IMR-90 (cell line): ENCODE measurements around the gene COL15A1. TPM values are rescaled to one million over a fixed set of nuclear protein-coding genes. Genes with fewer than 3 reads are reported as not detected.

Source experiments
- ATAC-seq: fragments of 200-7000 bp; cut with Tn5 transposase; 2 replicates; pipeline ENCODE4 v1.9.1; 2020; ENCODE audit warnings: low read depth, mild to moderate bottlenecking, moderate library complexity
- BruUV-seq: library from RNA; stranded (reverse); fragments of 400-500 nt; replicated peaks from 2 replicates; lab custom pipeline; 2021; lab: Mats Ljungman, UMichigan
- CTCF ChIA-PET: fragments of 300-600 bp; formaldehyde crosslinking; extraction: SDS; loops from one replicate; lab custom pipeline; 2021; ENCODE audit warnings: antibody characterized with exemption; lab: Yijun Ruan, JAX
- POLR2A ChIA-PET: fragments of 300-600 bp; sonication (Branson Sonifier 250); formaldehyde crosslinking; loops from one replicate; lab custom pipeline; 2022; ENCODE audit warnings: antibody characterized with exemption; ENCODE audit not compliant: unreplicated experiment; lab: Charles Lee
- DNase-seq: peaks from one replicate; pipeline ENCODE4 v3.0.0; 2013
- H2AFZ ChIP-seq: replicated peaks from 2 replicates; pipeline ENCODE3; 2013; ENCODE audit warnings: low read length, mild to moderate bottlenecking; ENCODE audit not compliant: poor library complexity
- H2AK5ac ChIP-seq: 2 replicates; pipeline ENCODE4 v1.6.1; 2013; ENCODE audit warnings: low read depth, low read length, inconsistent platforms
- H2AK9ac ChIP-seq: replicated peaks from 2 replicates; pipeline ENCODE3; 2013; ENCODE audit warnings: mild to moderate bottlenecking, low read depth, low read length, moderate library complexity; ENCODE audit not compliant: poor library complexity
- H2BK120ac ChIP-seq: 2 replicates; pipeline ENCODE4 v1.6.1; 2013; ENCODE audit warnings: low read depth, low read length, inconsistent platforms
- H2BK15ac ChIP-seq: 3 replicates; pipeline ENCODE4 v1.6.1; 2013; ENCODE audit warnings: low read depth, low read length, inconsistent platforms
- H2BK20ac ChIP-seq: 2 replicates; pipeline ENCODE4 v1.6.1; 2013; ENCODE audit warnings: low read depth, mild to moderate bottlenecking, inconsistent platforms, low read length, moderate library complexity
- H2BK5ac ChIP-seq: 2 replicates; pipeline ENCODE4 v1.6.1; 2013; ENCODE audit warnings: mild to moderate bottlenecking, low read depth, low read length, inconsistent platforms; ENCODE audit not compliant: poor library complexity, severe bottlenecking
- H3K14ac ChIP-seq: replicated peaks from 2 replicates; pipeline ENCODE4 v1.6.1; 2013; ENCODE audit warnings: low read depth, low read length, inconsistent platforms
- H3K18ac ChIP-seq: 2 replicates; pipeline ENCODE4 v1.6.1; 2013; ENCODE audit warnings: low read depth, low read length, control low read depth
- H3K23ac ChIP-seq: 2 replicates; pipeline ENCODE4 v1.6.1; 2013; ENCODE audit warnings: low read depth, low read length, inconsistent platforms
- H3K27ac ChIP-seq: 2 replicates; pipeline ENCODE4 v1.5.1; 2013; ENCODE audit warnings: mild to moderate bottlenecking, control low read depth, low read length; ENCODE audit not compliant: insufficient read depth
- H3K27me3 ChIP-seq: 2 replicates; pipeline ENCODE4 v1.6.1; 2013; ENCODE audit warnings: low read length; ENCODE audit not compliant: control insufficient read depth, insufficient read depth
- H3K36me3 ChIP-seq: 2 replicates; pipeline ENCODE4 v1.6.1; 2013; ENCODE audit warnings: low read length, mixed read lengths; ENCODE audit not compliant: control insufficient read depth, insufficient read depth
- H3K4ac ChIP-seq: 2 replicates; pipeline ENCODE4 v1.6.1; 2013; ENCODE audit warnings: low read depth, low read length, inconsistent platforms
- H3K4me1 ChIP-seq: 2 replicates; pipeline ENCODE4 v1.6.1; 2013; ENCODE audit warnings: low read length, mixed read lengths; ENCODE audit not compliant: control insufficient read depth, insufficient read depth
- H3K4me2 ChIP-seq: 2 replicates; pipeline ENCODE4 v1.6.1; 2013; ENCODE audit warnings: low read depth, mild to moderate bottlenecking, control low read depth, low read length, moderate library complexity
- H3K4me3 ChIP-seq: 2 replicates; pipeline ENCODE4 v1.5.1; 2013; ENCODE audit warnings: low read depth, mild to moderate bottlenecking, control low read depth, low read length, moderate library complexity; ENCODE audit not compliant: insufficient read depth
- H3K56ac ChIP-seq: 2 replicates; pipeline ENCODE4 v1.6.1; 2013; ENCODE audit warnings: low read length, inconsistent platforms; ENCODE audit not compliant: insufficient read depth; ENCODE audit errors: extremely low read depth
- H3K79me1 ChIP-seq, 2 experiments: 2 replicates each; pipeline ENCODE4 v1.6.1; 2013; ENCODE audit warnings: low read length in 2 of 2, inconsistent platforms in 1 of 2, low read depth in 1 of 2
- H3K9ac ChIP-seq: 2 replicates; pipeline ENCODE4 v1.6.1; 2013; ENCODE audit warnings: low read depth, low read length, control low read depth
- H3K9me1 ChIP-seq: 2 replicates; pipeline ENCODE4 v1.6.1; 2013; ENCODE audit warnings: low read length, inconsistent platforms; ENCODE audit not compliant: insufficient read depth
- H3K9me3 ChIP-seq: 2 replicates; pipeline ENCODE4 v1.6.1; 2013; ENCODE audit warnings: low read length; ENCODE audit not compliant: control insufficient read depth, insufficient read depth
- H4K20me1 ChIP-seq: 2 replicates; pipeline ENCODE4 v1.6.1; 2013; ENCODE audit warnings: low read length, inconsistent platforms; ENCODE audit not compliant: insufficient read depth
- H4K5ac ChIP-seq: 2 replicates; pipeline ENCODE4 v1.6.1; 2013; ENCODE audit warnings: mild to moderate bottlenecking, low read depth, low read length, control low read depth
- H4K8ac ChIP-seq, 2 experiments: 2 replicates each; pipeline ENCODE4 v1.6.1; 2013; ENCODE audit warnings: low read depth in 2 of 2, low read length in 2 of 2, control low read depth in 1 of 2, inconsistent platforms in 1 of 2
- H4K91ac ChIP-seq: 2 replicates; pipeline ENCODE4 v1.6.1; 2013; ENCODE audit warnings: low read depth, low read length, inconsistent platforms; ENCODE audit not compliant: insufficient read depth
- CEBPB ChIP-seq: IDR thresholded peaks from 2 replicates; pipeline ENCODE4 v1.6.1; 2012; ENCODE audit warnings: low read depth, low read length, improper control_type of control experiment
- CHD1 ChIP-seq: IDR thresholded peaks from 2 replicates; pipeline ENCODE4 v1.6.1; 2012; ENCODE audit warnings: low read depth, low read length, improper control_type of control experiment
- CTCF ChIP-seq: conservative IDR thresholded peaks from 2 replicates; pipeline ENCODE4 v1.5.1; 2012; ENCODE audit warnings: mild to moderate bottlenecking, low read depth, low read length, improper control_type of control experiment
- ELK1 ChIP-seq: fragments of 150-350 bp; IDR thresholded peaks from 2 replicates; pipeline ENCODE4 v1.6.1; 2016; ENCODE audit warnings: low read depth, mild to moderate bottlenecking, low read length, moderate library complexity, borderline replicate concordance
- FOS ChIP-seq: fragments of 150-350 bp; IDR thresholded peaks from 2 replicates; pipeline ENCODE4 v1.6.1; 2016; ENCODE audit warnings: low read depth, low read length
- MAFK ChIP-seq: IDR thresholded peaks from 2 replicates; pipeline ENCODE4 v1.6.1; 2012; ENCODE audit warnings: low read depth, low read length, improper control_type of control experiment
- NFE2L2 ChIP-seq: fragments of 150-350 bp; IDR thresholded peaks from 2 replicates; pipeline ENCODE4 v1.6.1; 2016; ENCODE audit warnings: low read depth, mild to moderate bottlenecking, low read length
- POLR2A ChIP-seq: IDR thresholded peaks from 2 replicates; pipeline ENCODE4 v1.6.1; 2012; ENCODE audit warnings: mild to moderate bottlenecking, low read depth, low read length
- USF2 ChIP-seq: fragments of 150-350 bp; IDR thresholded peaks from 2 replicates; pipeline ENCODE4 v1.6.1; 2017; ENCODE audit warnings: mild to moderate bottlenecking, antibody characterized with exemption, low read length, low read depth
- WGBS, 2 experiments: methylation state at CpG; one replicate each; pipeline versions ENCODE4 v1.1.5 to v1.1.7; 2013; ENCODE audit warnings: missing lambda C conversion rate in 2 of 2; ENCODE audit not compliant: insufficient read length in 1 of 2; ENCODE audit errors: extremely low coverage in 2 of 2; 5-methylcytosine and 5-hydroxymethylcytosine counted together
- dilution Hi-C: fragments of 300-500 bp; cut with HindIII; formaldehyde crosslinking; loops from one replicate; pipeline ENCODE4 v1.14.3; 2018; ENCODE audit warnings: low sequenced_read_pairs; ENCODE audit not compliant: unreplicated experiment
- in situ Hi-C: fragments of 300-500 bp; cut with MboI; formaldehyde crosslinking; loops from 3 replicates; pipeline ENCODE4 v1.14.3; 2019; ENCODE audit warnings: low sequenced_read_pairs, inconsistent platforms, mixed read lengths
- intact Hi-C: fragments of 100-400 bp; cut with micrococcal nuclease; formaldehyde crosslinking; loops from 2 replicates; pipeline ENCODE4 v1.10.0; 2022
- polyA plus RNA-seq, 3 experiments: library from polyadenylated mRNA; depleted of rRNA; stranded (reverse); fragments of >200 nt; gene quantifications; 2 replicates each; pipeline ENCODE4 v1.2.3, GENCODE V29; 2012; ENCODE audit warnings: low replicate concordance in 1 of 3
- total RNA-seq: library from RNA; depleted of rRNA; stranded (reverse); fragments of >200 nt; gene quantifications from 2 replicates; pipeline ENCODE4 v1.2.3, GENCODE V29; 2012

Gene COL15A1
- total and polyA plus RNA-seq, 2 of the 4 experiments (the other 2 are of a cell fraction): 2.2 to 3.7 TPM

GRCh38 chr9:98953581-98954243, 10.0 kb downstream of the COL15A1 start:
- ATAC-seq: no peak
- H3K27ac ChIP-seq: no peak overlapping the region
- H2AK9ac ChIP-seq: no peak overlapping the region
- H4K5ac ChIP-seq: no peak overlapping the region
- H3K79me1 ChIP-seq: peaks cover 7 to 30% of the 10 kb centered on the region in 2 experiments; a peak in 3 of 4 replicates
- no peak overlapping the region; the same call in 1 of the 2 replicates for H3K14ac ChIP-seq
- H3K27me3 ChIP-seq: no peaks in the 10 kb centered on the region
- no peak overlapping the region for H3K56ac ChIP-seq
- H3K9ac ChIP-seq: no peak overlapping the region
- peaks cover 6% of the 10 kb centered on the region; the same call in 1 of the 2 replicates for H3K36me3 ChIP-seq
- dilution Hi-C loops (no loop called here), in situ Hi-C loops (no loop called here), intact Hi-C loops (no loop called here)
- peak overlapping the region; percentile 53 for H3K4ac ChIP-seq
- no CpG with 5 or more reads among the region's 2 CpGs for WGBS, 2 experiments
- H2AFZ ChIP-seq: no peak overlapping the region
- peaks cover 7% of the 10 kb centered on the region for H3K9me3 ChIP-seq
- ChIA-PET CTCF (no interaction called here), POLR2A (no interaction called here)
- no TSS peak for BruUV-seq
- peaks cover 4% of the 10 kb centered on the region for H3K4me1 ChIP-seq
- no peak overlapping the region for H2BK5ac ChIP-seq
- H3K23ac ChIP-seq: peak overlapping the region; percentile 31; the same call in 1 of the 2 replicates
- H3K9me1 ChIP-seq: peaks cover 7% of the 10 kb centered on the region; the same call in 1 of the 2 replicates
- TF ChIP-seq CHD1 (no peak), FOS (no peak), NFE2L2 (no peak), CEBPB (no peak), POLR2A (no peak), USF2 (no peak), CTCF (no peak), MAFK (no peak), ELK1 (no peak)
- no peak overlapping the region for H3K4me3 ChIP-seq
- H4K91ac ChIP-seq: no peak overlapping the region
- H2BK15ac ChIP-seq: no peak overlapping the region
- no peak overlapping the region; the same call in 1 of the 2 replicates for H3K18ac ChIP-seq
- H2BK120ac ChIP-seq: no peak overlapping the region
- no peak for DNase-seq
- H4K8ac ChIP-seq: no peak overlapping the region
- no peaks in the 10 kb centered on the region for H4K20me1 ChIP-seq
- no peak overlapping the region for H2AK5ac ChIP-seq
- no peak overlapping the region for H2BK20ac ChIP-seq
- H3K4me2 ChIP-seq: no peak overlapping the region
